Measurements from ENCODE around the gene ADGRA3.

DNA sequence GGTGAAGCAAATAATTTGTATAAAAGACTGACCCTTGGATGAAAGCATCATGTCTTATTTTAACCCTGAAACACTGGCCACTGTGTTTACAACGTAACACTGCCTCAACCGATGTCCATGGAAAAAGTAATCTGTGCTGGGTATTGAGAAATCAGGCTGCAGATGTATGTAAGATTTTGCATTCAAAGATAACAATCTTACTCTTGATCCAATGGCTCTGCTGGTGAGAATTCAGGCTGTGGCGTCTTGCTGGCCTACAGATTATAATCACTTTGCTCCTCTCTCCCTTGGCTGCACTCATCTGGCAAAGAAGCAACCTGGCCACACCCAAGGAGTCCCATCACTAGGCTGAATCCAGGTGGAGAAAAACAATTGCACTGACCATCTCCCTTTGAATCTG is 7.5 kb downstream of the ADGRA3 start:
- TF ChIP-seq CTCF (IDR thresholded peaks at IDR 0.05) = no peak
- TF ChIP-seq POLR2AphosphoS5 (IDR thresholded peaks at IDR 0.05; ENCODE audit: low read depth, low read length) = no peak
- TF ChIP-seq TCF7L2 (IDR thresholded peaks at IDR 0.05; ENCODE audit: low read depth, low read length) = no peak
- TF ChIP-seq SIN3A (IDR thresholded peaks at IDR 0.05; ENCODE audit: borderline replicate concordance, insufficient read depth, low read depth, low read length) = no peak
- TF ChIP-seq REST (IDR thresholded peaks at IDR 0.05; ENCODE audit: insufficient read depth in 1 of 2, low read depth in 2 of 2, low read length in 1 of 2) = no peak
